IPS-11a (cell line): ENCODE data around the gene TBL1X.
A peak's percentile ranks its signal among the peaks of the same experiment; 100 is the strongest.

Experiments
- H3K4me3 ChIP-seq: one replicate; pipeline ENCODE4 v1.5.1; 2013; ENCODE audit warnings: low read depth, low read length, control low read depth

Gene TBL1X

DNA sequence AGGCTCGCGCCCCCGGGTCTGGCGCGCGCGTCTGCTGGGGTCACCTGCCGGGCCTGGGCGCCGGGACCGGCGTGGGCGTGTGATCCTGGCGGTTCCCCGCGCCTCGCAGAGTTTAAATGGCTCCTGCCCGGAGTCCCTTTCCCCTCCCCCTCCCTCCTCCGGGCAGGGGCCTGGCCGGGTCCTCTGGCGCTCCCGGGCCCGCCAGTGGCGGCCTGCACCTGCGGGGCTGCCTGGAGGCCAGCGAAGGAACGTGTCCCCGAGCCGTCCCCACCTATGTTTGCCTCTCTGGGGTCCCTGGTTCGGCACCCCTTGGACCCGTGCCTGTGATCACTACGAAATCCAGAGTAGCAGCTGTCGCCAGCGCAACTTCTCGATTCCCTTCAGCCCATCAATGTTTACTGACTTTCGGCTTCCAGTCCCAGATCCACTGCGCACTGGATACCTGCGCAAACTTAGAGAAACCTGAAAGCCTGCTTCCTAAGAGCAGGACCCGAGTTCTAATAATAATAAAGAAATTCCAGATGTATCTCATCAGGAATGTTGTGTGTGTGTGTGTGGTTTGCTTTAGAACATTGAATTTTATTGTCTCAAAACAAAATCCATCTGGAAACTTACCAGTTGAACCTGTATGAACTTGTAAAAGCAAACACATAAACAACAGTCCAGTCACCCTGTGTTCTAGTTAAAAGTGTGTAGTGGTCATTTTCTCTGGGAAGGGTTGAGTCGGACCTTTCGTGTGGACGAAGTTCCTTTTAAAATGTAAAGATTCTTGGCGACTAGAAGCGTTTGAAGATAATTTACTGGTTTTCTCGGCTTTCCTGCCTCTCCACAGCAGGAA, 322.2 kb downstream of the TBL1X start:
- peak overlapping the region; percentile 54 for H3K4me3 ChIP-seq

- no peak overlapping the region for H3K4me3 ChIP-seq
Measured at GRCh38 chrX:9788911-9789310, 324.1 kb downstream of the TBL1X start.

DNA sequence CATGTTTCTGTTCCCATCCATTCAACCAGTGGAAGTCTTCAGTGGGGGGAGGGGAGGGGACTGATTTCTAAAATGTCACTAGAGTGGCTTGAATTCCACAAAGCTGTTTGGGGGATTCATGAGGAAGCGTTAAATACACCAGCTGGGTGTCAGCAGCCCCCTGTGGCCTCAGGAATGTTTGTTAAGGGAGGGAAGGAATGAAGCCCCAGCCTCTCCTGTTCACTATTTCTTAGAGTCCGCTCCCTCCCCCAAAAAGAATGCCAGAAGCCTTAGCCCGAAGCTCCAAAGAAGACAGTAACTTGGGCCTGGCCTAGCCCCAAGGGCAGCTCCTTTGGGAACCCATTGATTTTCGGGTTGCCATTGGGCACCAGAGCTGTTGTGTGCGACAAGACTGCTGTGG, 324.7 kb downstream of the TBL1X start:
- H3K4me3 ChIP-seq, result no peak overlapping the region
